Skeletal muscle cell (primary cell): ENCODE measurements around the gene MYO1A.
A peak's percentile ranks its signal among the peaks of the same experiment; 100 is the strongest.

Experiments
- DNase-seq: peaks from one replicate; pipeline ENCODE4 v3.0.0-alpha.2; 2010; ENCODE audit warnings: low read depth
- H3K4me3 ChIP-seq: 2 replicates; pipeline ENCODE4 v1.5.1; 2011; ENCODE audit warnings: low read depth, mild to moderate bottlenecking, control low read depth, low read length, moderate library complexity

MYO1A gene

GRCh38 chr12:57049890-57050289 is at the start of gene MYO1A:
MYO1A (minus strand) TSS chr12:57050129; CDS start chr12:57048323, 1,806 bp downstream.
- no peak within 1 kb of the TSS for H3K4me3 ChIP-seq
- DNase-seq = no peak

- no peak for DNase-seq
- H3K4me3 ChIP-seq = no peak overlapping the region
These were observed 49.3 kb upstream of the MYO1A start for GRCh38 chr12:57099047-57099714.

- DNase-seq = no peak
- H3K4me3 ChIP-seq = no peak overlapping the region
These were observed 48.6 kb upstream of the MYO1A start for GRCh38 chr12:57098546-57098945.

GRCh38 chr12:57097554-57097835 is 47.6 kb upstream of the MYO1A start:
- no peak for DNase-seq
- H3K4me3 ChIP-seq = no peak overlapping the region

- DNase-seq = no peak
- no peak overlapping the region for H3K4me3 ChIP-seq
These were observed 47.0 kb upstream of the MYO1A start for GRCh38 chr12:57096748-57097553.

- DNase-seq = no peak
These were observed 46.2 kb upstream of the MYO1A start for GRCh38 chr12:57096099-57096572.

GRCh38 chr12:57095440-57095839 is 45.5 kb upstream of the MYO1A start:
- no peak overlapping the region for H3K4me3 ChIP-seq
- no peak for DNase-seq

More at GRCh38 chr12:57096099-57096572, 46.2 kb upstream of the MYO1A start:
- H3K4me3 ChIP-seq = no peak overlapping the region

- H3K4me3 ChIP-seq = no peak overlapping the region
- DNase-seq = no peak
These were observed 44.6 kb upstream of the MYO1A start for GRCh38 chr12:57094208-57095160.

- peak; percentile 72 for DNase-seq
These were observed 43.7 kb upstream of the MYO1A start for GRCh38 chr12:57093415-57094207.

GRCh38 chr12:57092876-57093414 is 43.0 kb upstream of the MYO1A start:
- no peak for DNase-seq
- H3K4me3 ChIP-seq = peak overlapping the region; percentile 1

More at GRCh38 chr12:57093415-57094207, 43.7 kb upstream of the MYO1A start:
- H3K4me3 ChIP-seq = peak overlapping the region; percentile 0

- H3K4me3 ChIP-seq = peak overlapping the region; percentile 1
- no peak for DNase-seq
These were observed 42.6 kb upstream of the MYO1A start for GRCh38 chr12:57092529-57092862.

GRCh38 chr12:57091638-57092528 is 42.0 kb upstream of the MYO1A start:
- DNase-seq = no peak
- peak overlapping the region; percentile 94 for H3K4me3 ChIP-seq

- H3K4me3 ChIP-seq = peak overlapping the region; percentile 94
- DNase-seq = no peak
These were observed 41.2 kb upstream of the MYO1A start for GRCh38 chr12:57090924-57091637.

- DNase-seq = no peak
- peak overlapping the region; percentile 94 for H3K4me3 ChIP-seq
These were observed 40.6 kb upstream of the MYO1A start for GRCh38 chr12:57090490-57090889.

- no peak for DNase-seq
These were observed 39.6 kb upstream of the MYO1A start for GRCh38 chr12:57089271-57090245.

More at GRCh38 chr12:57089271-57090245, 39.6 kb upstream of the MYO1A start:
- H3K4me3 ChIP-seq = peak overlapping the region; percentile 94
